Progenitor cell of endocrine pancreas (in vitro differentiated cells): Measurements from ENCODE around the gene GALNT11. TPM values are rescaled to one million over a fixed set of nuclear protein-coding genes. Genes with fewer than 3 reads are reported as not detected.

Experiments
- DNase-seq: peaks from one replicate; pipeline ENCODE4 v3.0.0; 2021; ENCODE audit warnings: low spot score; ENCODE audit not compliant: unreplicated experiment
- H3K27ac Mint-ChIP-seq: 2 replicates; pipeline ENCODE4 v1.8.0; 2021; ENCODE audit warnings: mild to moderate bottlenecking, moderate library complexity, mixed read lengths
- H3K27me3 Mint-ChIP-seq: 2 replicates; pipeline ENCODE4 v1.8.0; 2021; ENCODE audit warnings: mixed read lengths
- H3K36me3 Mint-ChIP-seq: 2 replicates; pipeline ENCODE4 v1.8.0; 2022; ENCODE audit warnings: mixed read lengths; ENCODE audit not compliant: insufficient read depth
- H3K4me1 Mint-ChIP-seq: 2 replicates; pipeline ENCODE4 v1.8.0; 2021; ENCODE audit warnings: low read depth, mixed read lengths
- H3K4me3 Mint-ChIP-seq: 2 replicates; pipeline ENCODE4 v1.8.0; 2021; ENCODE audit warnings: low read depth, mild to moderate bottlenecking, moderate library complexity, mixed read lengths
- H3K9me3 Mint-ChIP-seq: 2 replicates; pipeline ENCODE4 v1.8.0; 2021; ENCODE audit warnings: low read depth, mixed read lengths
- total RNA-seq: library from RNA; stranded (reverse); gene quantifications from 2 replicates; pipeline ENCODE4 v1.2.1, GENCODE V29; 2021
- TF ChIP-seq, protein P1 (sequence below): fragments of 200-600 bp; sonication (generic); IDR thresholded peaks from one replicate; pipeline ENCODE4 v1.5.0; 2021; ENCODE audit warnings: antibody characterized with exemption, mild to moderate bottlenecking; ENCODE audit not compliant: unreplicated experiment

The GALNT11 gene
- total RNA-seq, 1 donor from 2014 or later, result 29.5 TPM

DNA sequence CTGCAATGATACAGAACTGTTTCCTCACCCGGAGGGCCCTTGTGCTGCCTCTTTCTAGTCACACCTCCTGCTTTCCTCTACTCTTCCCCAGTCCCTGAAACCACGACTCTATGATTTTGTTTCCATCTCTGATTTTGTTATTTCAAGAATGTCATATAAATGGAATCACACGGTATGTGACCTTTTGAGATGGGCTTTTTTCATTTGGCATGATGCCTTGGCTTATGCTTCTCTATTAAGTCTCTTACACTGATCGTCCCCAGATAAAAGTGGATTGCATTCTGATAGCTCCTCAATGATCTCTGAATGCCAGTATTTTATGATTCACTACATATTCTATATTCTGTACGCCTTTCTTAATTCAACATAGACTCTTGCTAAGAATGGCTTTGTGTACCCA lies 78.2 kb downstream of the GALNT11 start:
- peaks cover 22% of the 10 kb centered on the region for H3K36me3 Mint-ChIP-seq

DNA sequence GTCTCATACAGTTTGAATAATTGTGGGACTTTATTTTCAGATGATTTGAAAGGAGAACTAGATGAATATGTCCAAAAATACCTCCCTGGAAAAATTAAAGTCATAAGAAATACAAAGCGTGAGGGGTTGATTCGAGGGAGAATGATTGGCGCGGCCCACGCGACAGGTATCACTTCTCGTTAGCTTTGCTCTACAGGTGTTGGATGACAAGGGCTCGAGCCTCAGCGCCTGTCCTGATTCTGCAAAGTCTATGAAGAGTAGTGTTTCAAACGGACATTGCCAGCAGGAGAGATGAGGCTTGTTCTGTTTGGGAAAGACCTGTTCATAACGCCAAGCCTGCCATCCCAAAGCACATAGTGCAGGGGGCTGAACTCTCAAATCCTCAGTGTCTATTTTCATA lies 79.7 kb downstream of the GALNT11 start:
- Mint-ChIP-seq H3K9me3 (no peaks in the 10 kb centered on the region), H3K4me1 (peaks cover 2% of the 10 kb centered on the region), H3K36me3 (peaks cover 24% of the 10 kb centered on the region), H3K4me3 (no peak overlapping the region), H3K27ac (no peak overlapping the region), H3K27me3 (no peaks in the 10 kb centered on the region)
- no peak for DNase-seq
- TF ChIP-seq, protein P1, sequence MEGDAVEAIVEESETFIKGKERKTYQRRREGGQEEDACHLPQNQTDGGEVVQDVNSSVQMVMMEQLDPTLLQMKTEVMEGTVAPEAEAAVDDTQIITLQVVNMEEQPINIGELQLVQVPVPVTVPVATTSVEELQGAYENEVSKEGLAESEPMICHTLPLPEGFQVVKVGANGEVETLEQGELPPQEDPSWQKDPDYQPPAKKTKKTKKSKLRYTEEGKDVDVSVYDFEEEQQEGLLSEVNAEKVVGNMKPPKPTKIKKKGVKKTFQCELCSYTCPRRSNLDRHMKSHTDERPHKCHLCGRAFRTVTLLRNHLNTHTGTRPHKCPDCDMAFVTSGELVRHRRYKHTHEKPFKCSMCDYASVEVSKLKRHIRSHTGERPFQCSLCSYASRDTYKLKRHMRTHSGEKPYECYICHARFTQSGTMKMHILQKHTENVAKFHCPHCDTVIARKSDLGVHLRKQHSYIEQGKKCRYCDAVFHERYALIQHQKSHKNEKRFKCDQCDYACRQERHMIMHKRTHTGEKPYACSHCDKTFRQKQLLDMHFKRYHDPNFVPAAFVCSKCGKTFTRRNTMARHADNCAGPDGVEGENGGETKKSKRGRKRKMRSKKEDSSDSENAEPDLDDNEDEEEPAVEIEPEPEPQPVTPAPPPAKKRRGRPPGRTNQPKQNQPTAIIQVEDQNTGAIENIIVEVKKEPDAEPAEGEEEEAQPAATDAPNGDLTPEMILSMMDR, result no peak

More for the DNA sequence above, 78.2 kb downstream of the GALNT11 start:
- TF ChIP-seq, protein P1, result no peak
- no peak overlapping the region for H3K4me3 Mint-ChIP-seq
- H3K27me3 Mint-ChIP-seq, result no peaks in the 10 kb centered on the region
- DNase-seq, result no peak
- peaks cover 2% of the 10 kb centered on the region for H3K4me1 Mint-ChIP-seq
- no peaks in the 10 kb centered on the region for H3K9me3 Mint-ChIP-seq
- H3K27ac Mint-ChIP-seq, result no peak overlapping the region

DNA sequence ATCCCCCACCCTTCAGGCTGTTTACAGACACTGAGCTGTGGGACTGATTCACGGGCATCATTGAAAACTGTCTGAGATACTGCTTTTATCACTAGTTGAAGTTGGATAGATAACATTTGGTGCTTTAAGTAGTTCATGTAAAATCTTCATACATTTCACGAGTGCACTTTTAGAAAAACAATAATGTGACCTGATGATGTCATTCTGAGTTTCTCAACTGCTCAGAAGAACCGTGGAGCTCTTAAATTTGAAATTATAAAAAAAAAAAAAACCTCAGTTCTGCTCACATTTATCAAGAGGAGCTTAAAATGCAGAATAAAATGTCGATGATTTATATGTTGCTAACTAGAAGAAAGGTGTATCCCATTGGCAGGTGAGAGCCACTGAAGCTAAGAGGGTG lies 81.5 kb downstream of the GALNT11 start:
- Mint-ChIP-seq H3K27me3 (no peaks in the 10 kb centered on the region), H3K4me3 (no peak overlapping the region), H3K4me1 (no peaks in the 10 kb centered on the region), H3K9me3 (no peaks in the 10 kb centered on the region), H3K36me3 (peaks cover 20% of the 10 kb centered on the region), H3K27ac (peak overlapping the region; percentile 83)
- no peak for DNase-seq
- TF ChIP-seq, protein P1, result no peak

DNA sequence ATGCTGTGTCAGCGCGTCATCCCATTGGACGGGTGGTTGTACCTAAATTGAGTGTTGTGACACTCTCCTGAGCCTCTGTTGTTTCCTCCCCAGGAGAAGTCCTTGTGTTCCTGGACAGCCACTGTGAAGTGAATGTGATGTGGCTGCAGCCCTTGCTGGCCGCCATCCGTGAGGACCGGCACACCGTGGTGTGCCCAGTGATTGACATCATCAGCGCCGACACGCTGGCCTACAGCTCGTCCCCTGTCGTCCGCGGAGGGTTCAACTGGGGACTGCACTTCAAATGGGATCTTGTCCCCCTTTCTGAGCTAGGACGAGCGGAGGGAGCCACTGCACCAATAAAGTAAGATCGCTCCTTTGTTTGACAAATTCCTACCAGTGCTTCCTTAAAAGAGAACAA lies 82.5 kb downstream of the GALNT11 start:
- no peak overlapping the region for H3K4me3 Mint-ChIP-seq
- no peak for DNase-seq
- no peak overlapping the region for H3K27ac Mint-ChIP-seq

DNA sequence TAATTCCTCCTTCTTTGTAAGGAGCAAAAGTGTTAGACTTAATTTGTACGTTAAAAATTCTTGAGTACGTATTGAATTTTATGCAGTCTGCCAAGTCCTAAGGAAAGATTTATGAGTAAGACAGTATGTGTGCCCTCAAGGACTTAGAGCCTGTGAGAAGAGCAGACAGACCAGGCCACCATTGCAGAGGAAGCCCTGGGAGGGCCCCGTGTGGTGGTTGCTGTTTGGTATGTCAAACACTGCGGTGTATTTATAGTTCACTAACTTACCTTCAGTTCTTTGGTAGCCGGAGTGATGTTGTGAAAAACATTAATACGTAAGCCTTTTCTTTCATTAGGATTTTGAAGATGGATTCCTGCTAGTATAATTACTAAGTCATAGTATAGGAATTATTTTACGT lies 82.9 kb downstream of the GALNT11 start:
- DNase-seq, result no peak
- Mint-ChIP-seq H3K36me3 (peaks cover 23% of the 10 kb centered on the region), H3K9me3 (no peaks in the 10 kb centered on the region), H3K4me3 (no peak overlapping the region), H3K4me1 (no peaks in the 10 kb centered on the region), H3K27ac (no peak overlapping the region), H3K27me3 (no peaks in the 10 kb centered on the region)
- TF ChIP-seq, protein P1, result no peak

More for the DNA sequence above, 82.5 kb downstream of the GALNT11 start:
- no peaks in the 10 kb centered on the region for H3K4me1 Mint-ChIP-seq
- peaks cover 20% of the 10 kb centered on the region for H3K36me3 Mint-ChIP-seq
- no peaks in the 10 kb centered on the region for H3K9me3 Mint-ChIP-seq
- H3K27me3 Mint-ChIP-seq, result no peaks in the 10 kb centered on the region
- TF ChIP-seq, protein P1, result no peak
